Transverse colon (tissue), 3 donors: ENCODE data around the gene DDX60.

ENCODE experiments used
- POLR2A ChIP-seq: fragments of 450-650 bp; IDR thresholded peaks from one replicate; pipeline ENCODE4 v1.6.1; 2016; ENCODE audit warnings: antibody characterized with exemption, mild to moderate bottlenecking, moderate library complexity
- TF ChIP-seq, protein P1 (sequence below), 5 experiments: fragments of 200-600 bp in 3 of 5; fragments of 450-650 bp in 2 of 5; sonication (generic) in 3 of 5; IDR thresholded peaks; 1 replicate in 2 of 5; 2 replicates in 3 of 5; pipeline ENCODE4 v1.5.1; 2016 to 2017; ENCODE audit warnings: antibody characterized with exemption in 5 of 5, inconsistent platforms in 3 of 5, mild to moderate bottlenecking in 2 of 5, moderate library complexity in 1 of 5

DNA sequence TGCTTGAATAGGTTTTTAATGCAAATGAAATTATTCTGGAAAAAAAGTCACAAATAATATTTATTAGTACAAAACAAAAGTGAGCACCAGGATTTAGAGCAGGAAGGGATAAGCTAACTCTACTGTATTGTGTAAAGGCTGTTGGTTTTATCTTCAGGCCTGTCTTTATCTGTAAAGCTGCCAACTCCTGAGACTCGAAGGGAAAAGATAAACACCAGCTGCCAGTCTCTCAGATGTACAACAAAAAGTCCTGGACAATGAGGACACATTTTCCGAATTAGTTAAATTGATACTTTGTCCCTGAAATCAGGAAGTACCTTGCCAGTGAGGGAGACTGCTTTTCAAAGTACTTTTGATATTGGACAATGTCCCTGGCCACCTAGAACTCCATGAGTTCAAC lies 8.8 kb downstream of the DDX60 start:
- TF ChIP-seq, protein P1, sequence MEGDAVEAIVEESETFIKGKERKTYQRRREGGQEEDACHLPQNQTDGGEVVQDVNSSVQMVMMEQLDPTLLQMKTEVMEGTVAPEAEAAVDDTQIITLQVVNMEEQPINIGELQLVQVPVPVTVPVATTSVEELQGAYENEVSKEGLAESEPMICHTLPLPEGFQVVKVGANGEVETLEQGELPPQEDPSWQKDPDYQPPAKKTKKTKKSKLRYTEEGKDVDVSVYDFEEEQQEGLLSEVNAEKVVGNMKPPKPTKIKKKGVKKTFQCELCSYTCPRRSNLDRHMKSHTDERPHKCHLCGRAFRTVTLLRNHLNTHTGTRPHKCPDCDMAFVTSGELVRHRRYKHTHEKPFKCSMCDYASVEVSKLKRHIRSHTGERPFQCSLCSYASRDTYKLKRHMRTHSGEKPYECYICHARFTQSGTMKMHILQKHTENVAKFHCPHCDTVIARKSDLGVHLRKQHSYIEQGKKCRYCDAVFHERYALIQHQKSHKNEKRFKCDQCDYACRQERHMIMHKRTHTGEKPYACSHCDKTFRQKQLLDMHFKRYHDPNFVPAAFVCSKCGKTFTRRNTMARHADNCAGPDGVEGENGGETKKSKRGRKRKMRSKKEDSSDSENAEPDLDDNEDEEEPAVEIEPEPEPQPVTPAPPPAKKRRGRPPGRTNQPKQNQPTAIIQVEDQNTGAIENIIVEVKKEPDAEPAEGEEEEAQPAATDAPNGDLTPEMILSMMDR (IDR thresholded peaks at IDR 0.05) = no peak
- TF ChIP-seq POLR2A = no peak
